ENCODE measurements around the gene ORAI3.
A peak's percentile ranks its signal among the peaks of the same experiment; 100 is the strongest.
"Not testable (repeated sequence)": the region's sequence is repeated elsewhere in the genome, so short reads cannot be mapped to it uniquely, and the experiment has no call there.

Gene ORAI3

DNA sequence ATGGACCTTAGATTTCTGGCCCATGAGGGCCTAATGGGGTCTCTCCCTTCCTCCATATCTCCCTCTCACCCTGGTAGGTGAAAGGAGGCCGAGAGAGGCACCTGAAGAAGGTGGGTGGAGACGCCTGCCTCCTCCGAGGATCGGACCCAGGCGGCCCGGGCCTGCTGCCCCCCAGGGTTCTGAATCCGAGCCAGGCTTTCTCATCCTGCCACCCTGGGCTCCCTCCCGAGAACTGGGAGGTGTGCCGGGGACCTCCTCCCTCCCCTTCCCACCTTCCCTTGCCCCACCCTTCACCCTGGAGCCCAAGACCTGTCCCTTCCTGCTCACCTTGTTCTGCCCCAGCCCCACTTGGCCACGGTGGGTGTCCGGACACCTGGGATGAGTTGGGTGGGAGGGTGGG, 20.5 kb upstream of the ORAI3 start:
- DNase-seq (ENCODE audit: extremely low read depth, low read depth), result no peak
- TF ChIP-seq, protein P1, sequence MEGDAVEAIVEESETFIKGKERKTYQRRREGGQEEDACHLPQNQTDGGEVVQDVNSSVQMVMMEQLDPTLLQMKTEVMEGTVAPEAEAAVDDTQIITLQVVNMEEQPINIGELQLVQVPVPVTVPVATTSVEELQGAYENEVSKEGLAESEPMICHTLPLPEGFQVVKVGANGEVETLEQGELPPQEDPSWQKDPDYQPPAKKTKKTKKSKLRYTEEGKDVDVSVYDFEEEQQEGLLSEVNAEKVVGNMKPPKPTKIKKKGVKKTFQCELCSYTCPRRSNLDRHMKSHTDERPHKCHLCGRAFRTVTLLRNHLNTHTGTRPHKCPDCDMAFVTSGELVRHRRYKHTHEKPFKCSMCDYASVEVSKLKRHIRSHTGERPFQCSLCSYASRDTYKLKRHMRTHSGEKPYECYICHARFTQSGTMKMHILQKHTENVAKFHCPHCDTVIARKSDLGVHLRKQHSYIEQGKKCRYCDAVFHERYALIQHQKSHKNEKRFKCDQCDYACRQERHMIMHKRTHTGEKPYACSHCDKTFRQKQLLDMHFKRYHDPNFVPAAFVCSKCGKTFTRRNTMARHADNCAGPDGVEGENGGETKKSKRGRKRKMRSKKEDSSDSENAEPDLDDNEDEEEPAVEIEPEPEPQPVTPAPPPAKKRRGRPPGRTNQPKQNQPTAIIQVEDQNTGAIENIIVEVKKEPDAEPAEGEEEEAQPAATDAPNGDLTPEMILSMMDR (IDR thresholded peaks at IDR 0.05; ENCODE audit: low read depth, low read length), result no peak

DNA sequence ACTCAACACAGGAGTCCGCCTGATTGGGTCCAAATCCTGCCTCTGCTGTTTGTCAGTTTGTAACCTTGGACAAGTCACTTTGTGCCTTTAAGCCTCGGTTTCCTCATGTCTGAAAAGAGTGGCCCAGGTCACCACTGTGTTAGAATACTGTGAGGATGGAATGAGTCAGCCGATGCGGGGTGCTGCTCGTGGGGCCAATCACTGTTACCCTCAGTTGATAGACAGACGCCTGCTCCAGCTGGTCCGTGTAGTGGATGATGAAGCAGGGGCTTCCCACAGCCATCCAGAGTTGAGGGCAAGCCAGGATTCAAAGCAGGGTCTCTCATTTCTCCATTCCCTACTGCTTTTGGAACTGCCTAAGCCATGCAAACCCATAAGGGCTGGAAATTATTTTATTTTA, 19.7 kb upstream of the ORAI3 start:
- TF ChIP-seq, protein P1 (IDR thresholded peaks at IDR 0.05; ENCODE audit: low read depth, low read length), result no peak
- DNase-seq (ENCODE audit: extremely low read depth, low read depth), result no peak

GRCh38 chr16:30930160-30930571, 18.7 kb upstream of the ORAI3 start:
- TF ChIP-seq, protein P1 (IDR thresholded peaks at IDR 0.05; ENCODE audit: low read depth, low read length), result no peak
- no peak for DNase-seq (ENCODE audit: extremely low read depth, low read depth)

DNA sequence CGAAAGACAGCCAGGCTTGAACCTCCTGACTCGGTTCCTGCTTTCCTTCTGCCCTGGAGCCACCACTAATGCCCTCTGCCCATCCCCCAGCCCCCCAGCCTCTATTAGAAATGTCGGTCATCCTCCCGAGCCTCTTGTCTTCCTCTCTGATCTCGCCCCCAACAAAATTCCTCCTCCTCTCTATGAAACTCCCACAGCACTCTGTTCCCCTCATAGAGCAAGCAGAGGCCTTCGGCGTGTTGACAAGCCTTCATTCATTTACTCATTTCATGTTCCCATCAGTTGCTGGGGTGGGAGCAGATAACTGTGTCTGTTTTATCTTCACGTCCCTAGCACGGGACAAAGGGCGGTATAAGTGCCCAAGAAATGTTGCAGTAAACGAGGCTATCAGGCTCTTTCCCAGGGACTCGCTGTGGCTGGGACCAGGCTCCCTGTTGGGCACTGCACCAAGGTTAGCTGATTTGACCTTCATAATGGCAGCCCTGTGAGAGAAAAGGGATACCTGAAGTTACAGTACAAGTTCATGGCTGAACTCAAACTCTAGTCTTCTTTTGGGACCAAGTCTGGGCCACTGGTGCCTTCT, 17.7 kb upstream of the ORAI3 start:
- no peak for DNase-seq (ENCODE audit: extremely low read depth, low read depth)
- TF ChIP-seq, protein P1 (IDR thresholded peaks at IDR 0.05; ENCODE audit: low read depth, low read length), result no peak

DNA sequence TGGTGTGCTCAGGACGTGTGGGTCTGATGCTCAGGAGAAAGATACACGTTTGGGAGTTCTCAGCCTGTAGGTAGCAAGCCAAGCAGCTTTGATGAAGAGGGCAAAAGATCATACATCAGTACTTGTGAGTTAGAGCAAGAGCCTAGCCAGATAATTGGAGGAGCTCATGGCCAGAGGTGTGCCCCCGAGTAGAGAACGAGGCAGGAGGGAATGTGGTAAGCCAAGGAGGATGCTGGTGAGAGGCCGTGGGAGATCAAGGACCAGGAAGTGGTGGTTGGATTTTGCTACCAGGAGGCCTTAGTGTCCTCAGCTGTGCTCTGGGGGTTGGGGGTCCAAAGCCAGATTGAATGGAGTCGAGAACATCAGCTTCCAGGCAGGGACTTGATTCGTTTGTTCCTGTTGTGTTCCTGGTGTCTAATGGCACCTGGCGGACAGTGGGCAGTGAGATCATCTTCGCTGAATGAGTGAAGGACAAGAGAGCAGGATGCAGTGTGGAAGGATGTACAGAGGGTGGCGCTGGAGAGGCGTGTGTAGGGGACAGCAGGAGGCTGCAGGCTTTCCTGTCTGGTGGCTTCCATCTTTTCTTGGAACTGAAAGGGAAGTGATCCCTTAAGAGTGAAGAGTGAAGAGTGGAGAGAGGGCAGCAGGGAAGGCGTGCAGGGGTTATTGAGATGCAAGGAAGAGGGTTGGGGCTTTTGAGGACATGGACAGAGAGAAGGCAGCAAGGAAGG, 13.9 kb upstream of the ORAI3 start:
- TF ChIP-seq, protein P1 (IDR thresholded peaks at IDR 0.05; ENCODE audit: low read depth, low read length), result peak; percentile 53
- DNase-seq (ENCODE audit: extremely low read depth, low read depth), result no peak

GRCh38 chr16:30937692-30938091, 11.2 kb upstream of the ORAI3 start:
- TF ChIP-seq, protein P1 (IDR thresholded peaks at IDR 0.05; ENCODE audit: low read depth, low read length), result no peak
- no peak for DNase-seq (ENCODE audit: extremely low read depth, low read depth)

- DNase-seq (ENCODE audit: extremely low read depth, low read depth), result not testable (repeated sequence)
Observed at GRCh38 chr16:30939571-30939970, 9.3 kb upstream of the ORAI3 start.
